Lower leg skin (tissue), 3 donors: ENCODE results near the gene EML1.

Experiments used
- POLR2A ChIP-seq, 2 donors: fragments of 450-650 bp; IDR thresholded peaks; one replicate each; pipeline ENCODE4 v1.6.1; 2016 to 2017; ENCODE audit warnings: antibody characterized with exemption in 2 of 2, mild to moderate bottlenecking in 1 of 2, moderate library complexity in 1 of 2
- TF ChIP-seq, protein P1 (sequence below), 3 donors: fragments of 450-650 bp; IDR thresholded peaks; one replicate each; pipeline ENCODE4 v1.5.1; 2016; ENCODE audit warnings: antibody characterized with exemption in 3 of 3, mild to moderate bottlenecking in 3 of 3, moderate library complexity in 2 of 3

DNA sequence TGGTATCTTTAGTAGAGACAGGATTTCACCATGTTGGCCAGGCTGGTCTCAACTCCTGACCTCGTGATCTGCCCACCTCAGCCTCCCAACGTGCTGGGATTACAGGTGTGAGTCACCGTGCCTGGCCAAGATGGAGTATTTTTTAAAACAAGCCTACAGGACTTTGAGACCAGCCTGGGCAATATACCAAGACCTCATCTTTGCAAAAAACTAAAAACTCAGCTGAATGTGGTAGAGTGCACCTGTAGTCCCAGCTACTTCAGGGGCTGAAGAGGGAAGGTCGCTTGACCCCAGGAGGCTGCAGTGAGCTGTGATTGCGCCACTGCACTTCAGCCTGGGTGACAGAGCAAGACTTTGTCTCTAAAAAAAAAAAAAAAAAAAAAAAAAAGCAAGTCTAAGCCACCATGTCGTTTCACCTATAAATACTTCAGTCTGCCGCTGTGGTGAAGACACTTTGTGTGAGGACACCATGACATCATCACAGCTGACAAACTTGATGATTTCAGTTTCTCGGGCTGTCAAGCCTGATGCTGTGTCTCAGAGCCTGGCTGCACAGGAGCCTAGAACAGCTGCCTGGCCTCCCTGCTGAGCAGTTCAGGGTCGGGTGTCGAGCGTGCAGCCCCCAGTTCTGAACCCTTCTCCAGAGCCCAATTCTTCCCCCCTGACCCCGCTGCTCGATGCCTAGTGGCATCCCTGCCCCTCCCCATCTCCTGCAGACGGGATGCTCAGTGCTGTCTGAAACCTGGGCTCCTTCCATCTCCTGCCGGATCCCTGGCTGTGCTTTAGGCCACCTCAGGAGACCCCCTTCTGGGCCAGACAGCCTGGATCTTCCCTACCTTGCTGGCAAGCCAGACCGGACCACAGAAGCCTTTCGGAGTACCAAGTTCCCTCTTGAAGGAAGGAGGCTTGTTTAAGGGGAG is 152.8 kb downstream of the EML1 start:
- TF ChIP-seq, protein P1, sequence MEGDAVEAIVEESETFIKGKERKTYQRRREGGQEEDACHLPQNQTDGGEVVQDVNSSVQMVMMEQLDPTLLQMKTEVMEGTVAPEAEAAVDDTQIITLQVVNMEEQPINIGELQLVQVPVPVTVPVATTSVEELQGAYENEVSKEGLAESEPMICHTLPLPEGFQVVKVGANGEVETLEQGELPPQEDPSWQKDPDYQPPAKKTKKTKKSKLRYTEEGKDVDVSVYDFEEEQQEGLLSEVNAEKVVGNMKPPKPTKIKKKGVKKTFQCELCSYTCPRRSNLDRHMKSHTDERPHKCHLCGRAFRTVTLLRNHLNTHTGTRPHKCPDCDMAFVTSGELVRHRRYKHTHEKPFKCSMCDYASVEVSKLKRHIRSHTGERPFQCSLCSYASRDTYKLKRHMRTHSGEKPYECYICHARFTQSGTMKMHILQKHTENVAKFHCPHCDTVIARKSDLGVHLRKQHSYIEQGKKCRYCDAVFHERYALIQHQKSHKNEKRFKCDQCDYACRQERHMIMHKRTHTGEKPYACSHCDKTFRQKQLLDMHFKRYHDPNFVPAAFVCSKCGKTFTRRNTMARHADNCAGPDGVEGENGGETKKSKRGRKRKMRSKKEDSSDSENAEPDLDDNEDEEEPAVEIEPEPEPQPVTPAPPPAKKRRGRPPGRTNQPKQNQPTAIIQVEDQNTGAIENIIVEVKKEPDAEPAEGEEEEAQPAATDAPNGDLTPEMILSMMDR (IDR thresholded peaks at IDR 0.05) = no peak
- TF ChIP-seq POLR2A (IDR thresholded peaks at IDR 0.05) = no peak
